Astrocyte of the spinal cord (primary cell): ENCODE measurements around the gene PRDM16.

Experiments
- DNase-seq: peaks from one replicate; pipeline ENCODE4 v3.0.0; 2011; ENCODE audit warnings: low read depth, low spot score
- H3K4me3 ChIP-seq: 2 replicates; pipeline ENCODE4 v1.5.1; 2011; ENCODE audit warnings: low read depth, mild to moderate bottlenecking, low read length, moderate library complexity
- in situ Hi-C: cut with HindIII; loops from 2 replicates; pipeline ENCODE4 v1.10.0; 2017; ENCODE audit warnings: low sequenced_read_pairs
- TF ChIP-seq, protein P1 (sequence below): IDR thresholded peaks from 2 replicates; pipeline ENCODE4 v1.5.1; 2012; ENCODE audit warnings: low read depth, mild to moderate bottlenecking, low read length, inconsistent platforms

PRDM16 gene

DNA sequence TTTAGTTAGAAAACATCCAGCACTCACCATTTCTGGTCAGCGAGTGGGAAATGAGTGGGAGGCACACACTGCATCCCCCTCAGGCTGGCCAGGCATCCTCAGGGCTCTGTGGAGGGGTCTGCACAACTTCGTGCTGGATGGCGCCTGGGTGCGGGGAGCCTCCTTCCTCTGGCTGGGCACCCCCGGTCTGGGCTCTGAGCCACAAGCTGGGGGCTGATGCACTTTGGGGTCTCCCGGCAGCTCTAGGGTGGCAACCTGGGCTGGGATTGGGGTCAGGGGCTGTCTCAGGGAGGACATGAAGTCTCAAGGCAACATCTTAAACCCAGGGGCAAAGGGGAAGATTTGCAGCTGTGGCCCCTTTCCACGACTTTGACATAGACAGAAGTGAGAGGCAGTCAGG lies 23.5 kb downstream of the PRDM16 start:
- TF ChIP-seq, protein P1, sequence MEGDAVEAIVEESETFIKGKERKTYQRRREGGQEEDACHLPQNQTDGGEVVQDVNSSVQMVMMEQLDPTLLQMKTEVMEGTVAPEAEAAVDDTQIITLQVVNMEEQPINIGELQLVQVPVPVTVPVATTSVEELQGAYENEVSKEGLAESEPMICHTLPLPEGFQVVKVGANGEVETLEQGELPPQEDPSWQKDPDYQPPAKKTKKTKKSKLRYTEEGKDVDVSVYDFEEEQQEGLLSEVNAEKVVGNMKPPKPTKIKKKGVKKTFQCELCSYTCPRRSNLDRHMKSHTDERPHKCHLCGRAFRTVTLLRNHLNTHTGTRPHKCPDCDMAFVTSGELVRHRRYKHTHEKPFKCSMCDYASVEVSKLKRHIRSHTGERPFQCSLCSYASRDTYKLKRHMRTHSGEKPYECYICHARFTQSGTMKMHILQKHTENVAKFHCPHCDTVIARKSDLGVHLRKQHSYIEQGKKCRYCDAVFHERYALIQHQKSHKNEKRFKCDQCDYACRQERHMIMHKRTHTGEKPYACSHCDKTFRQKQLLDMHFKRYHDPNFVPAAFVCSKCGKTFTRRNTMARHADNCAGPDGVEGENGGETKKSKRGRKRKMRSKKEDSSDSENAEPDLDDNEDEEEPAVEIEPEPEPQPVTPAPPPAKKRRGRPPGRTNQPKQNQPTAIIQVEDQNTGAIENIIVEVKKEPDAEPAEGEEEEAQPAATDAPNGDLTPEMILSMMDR: no peak
- no peak overlapping the region for H3K4me3 ChIP-seq
- in situ Hi-C loops: no loop called here
- no peak for DNase-seq

DNA sequence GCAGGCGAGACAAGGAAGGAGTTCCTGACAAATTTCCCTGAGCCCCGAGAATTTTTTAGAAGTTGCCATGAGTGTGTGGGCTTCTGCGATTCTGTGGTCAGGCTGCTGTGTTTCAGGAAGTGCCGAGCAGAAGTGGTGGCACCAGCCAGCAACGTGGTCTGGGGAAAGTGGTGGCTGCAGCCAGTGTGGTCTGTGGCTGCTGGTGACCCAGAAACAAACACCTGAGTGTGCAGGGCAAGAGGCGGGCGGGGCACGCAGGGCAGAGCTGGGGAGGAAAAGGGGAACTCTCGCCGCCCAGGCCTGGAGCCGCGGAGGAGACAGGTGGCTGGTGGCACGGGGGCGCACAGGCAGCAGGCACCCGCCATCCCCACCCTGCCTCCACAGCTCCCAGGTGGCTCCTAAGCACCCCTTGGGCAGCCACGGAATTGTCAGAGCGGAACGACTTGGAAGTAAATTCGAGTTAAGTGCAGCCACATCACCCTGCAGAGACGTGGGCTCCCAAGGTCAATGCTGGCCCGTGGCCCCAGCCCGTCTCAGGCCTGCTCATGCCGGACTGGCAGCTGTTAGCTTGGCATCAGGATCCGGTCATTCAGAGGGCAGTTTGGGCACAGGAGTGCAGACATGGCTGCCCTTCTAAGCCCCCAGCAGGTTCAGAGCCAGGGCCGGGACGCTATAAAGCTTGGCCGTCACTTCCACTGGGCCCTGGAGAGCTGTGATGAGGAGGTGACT lies 25.1 kb downstream of the PRDM16 start:
- TF ChIP-seq, protein P1: no peak
- H3K4me3 ChIP-seq: no peak overlapping the region
- no peak for DNase-seq
- in situ Hi-C loops: no loop called here

DNA sequence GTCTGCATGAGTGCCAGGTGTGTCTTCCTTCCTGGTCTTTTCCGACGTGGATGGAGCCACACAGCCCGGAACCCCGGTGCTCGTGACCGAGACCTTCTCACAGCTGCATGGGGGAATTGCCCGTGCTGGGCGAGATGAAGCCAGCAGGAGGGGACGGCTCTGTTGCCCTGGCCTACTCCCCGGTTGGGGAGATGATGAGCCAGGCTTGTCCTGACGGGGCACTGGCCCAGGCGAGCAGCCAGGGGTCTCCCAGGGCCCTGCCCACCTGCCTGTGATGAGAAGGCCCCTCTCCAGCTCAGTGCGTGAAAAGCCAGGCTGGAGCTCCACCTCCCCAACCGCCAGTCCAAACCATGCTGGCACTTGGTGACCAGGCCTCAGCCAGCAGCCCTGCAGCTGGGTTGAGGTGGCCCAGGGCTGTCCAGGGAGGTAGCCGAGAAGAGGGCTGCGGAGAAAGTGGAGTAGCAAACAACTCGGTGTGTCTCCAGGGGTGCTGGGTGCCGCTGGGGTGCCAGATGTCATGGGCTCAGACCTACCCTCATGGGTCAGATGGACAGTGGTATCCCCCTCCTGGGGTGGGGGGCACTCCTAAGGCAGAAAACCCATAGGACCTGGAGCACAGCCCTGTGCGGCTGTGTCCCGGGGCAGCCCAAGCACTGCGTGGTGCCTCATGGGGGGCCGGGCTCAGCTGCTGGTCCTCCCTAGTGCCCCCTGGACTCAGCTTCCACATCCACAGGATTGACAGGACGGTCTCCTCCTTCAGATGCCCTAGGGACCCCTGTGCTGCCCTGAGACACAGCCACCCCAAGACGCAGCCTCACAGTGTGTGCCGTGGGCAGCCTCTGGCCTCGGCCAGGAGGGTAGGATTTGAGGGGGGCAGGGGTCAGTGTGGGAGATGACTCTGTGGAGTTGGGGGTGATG lies 26.1 kb downstream of the PRDM16 start:
- in situ Hi-C loops: no loop called here

DNA sequence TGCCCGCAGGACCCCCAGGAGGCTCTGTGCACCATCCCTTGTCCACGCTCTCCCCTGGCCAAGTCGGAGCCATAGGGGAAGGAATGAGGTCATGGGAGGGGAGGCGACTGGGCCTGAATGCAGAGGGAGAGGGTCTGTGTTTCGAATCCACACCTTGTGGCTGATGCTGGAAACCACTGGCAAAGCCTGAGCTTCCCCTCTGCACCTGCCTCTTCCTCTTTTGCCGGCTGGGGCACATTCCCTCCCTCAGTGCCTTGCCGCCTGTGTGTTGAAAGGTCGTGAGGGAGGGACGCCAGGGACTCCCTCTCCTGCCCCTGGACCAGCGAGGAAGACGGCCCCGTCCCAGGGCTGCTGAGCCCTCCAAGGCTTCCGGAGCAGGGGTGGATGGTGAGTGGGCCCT lies 27.3 kb downstream of the PRDM16 start:
- TF ChIP-seq, protein P1: no peak
- in situ Hi-C loops: no loop called here
- H3K4me3 ChIP-seq: no peak overlapping the region
- no peak for DNase-seq

More for the DNA sequence above, 26.1 kb downstream of the PRDM16 start:
- DNase-seq: no peak
- no peak overlapping the region for H3K4me3 ChIP-seq
- TF ChIP-seq, protein P1: no peak

DNA sequence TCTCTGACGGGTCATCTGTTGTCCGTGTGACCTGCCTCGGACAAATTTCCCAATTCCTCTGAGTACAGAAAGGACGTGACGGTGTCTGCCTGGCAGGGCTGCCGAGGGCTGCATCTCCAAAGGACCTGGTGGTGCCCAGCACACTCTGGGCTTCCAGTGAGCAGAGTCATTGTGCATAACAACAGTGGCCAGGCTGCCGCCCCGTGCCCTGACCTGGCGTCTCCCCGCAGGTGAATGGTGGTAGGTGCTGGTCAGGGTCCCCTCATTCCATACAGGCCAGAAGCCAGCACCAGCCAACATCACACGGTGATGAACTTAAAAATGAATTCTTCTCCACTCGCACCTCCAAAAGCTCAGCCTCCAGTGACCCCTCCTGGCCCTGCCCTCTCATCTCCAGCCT lies 28.2 kb downstream of the PRDM16 start:
- no peak for DNase-seq
- TF ChIP-seq, protein P1: no peak
- in situ Hi-C loops: no loop called here
- no peak overlapping the region for H3K4me3 ChIP-seq

DNA sequence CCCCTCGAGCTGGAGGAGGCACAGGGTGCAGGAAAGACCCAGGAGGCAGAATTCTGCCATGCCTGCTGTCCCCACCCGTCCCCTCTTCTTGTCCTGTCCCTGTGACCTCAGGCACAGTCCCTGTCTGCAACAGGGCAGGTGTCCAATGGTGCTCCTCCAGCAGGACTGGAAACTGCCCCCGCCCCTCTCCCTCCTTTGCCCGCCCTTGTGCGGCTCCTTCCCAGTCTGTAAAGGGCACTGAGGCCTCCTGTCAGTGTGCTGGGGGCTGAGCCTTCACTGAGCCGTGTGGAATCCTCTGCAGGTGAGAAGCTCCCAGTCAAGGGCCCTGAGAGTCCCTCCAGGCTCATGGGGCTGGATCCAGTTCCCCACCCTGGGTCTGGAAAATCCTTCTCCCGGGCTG lies 28.9 kb downstream of the PRDM16 start:
- H3K4me3 ChIP-seq: no peak overlapping the region
- TF ChIP-seq, protein P1: no peak
- in situ Hi-C loops: no loop called here
- DNase-seq: no peak
